VCaP (cell line): ENCODE measurements around the gene STK16.

Source experiments
- H3K27ac ChIP-seq: fragments of 450-650 bp; 2 replicates; pipeline ENCODE4 v1.5.1; 2017
- CTCF ChIP-seq: fragments of 450-650 bp; conservative IDR thresholded peaks from 2 replicates; pipeline ENCODE4 v1.5.1; 2017; ENCODE audit warnings: mild to moderate bottlenecking, moderate library complexity

Gene STK16

GRCh38 chr2:219210196-219210885 lies 34.9 kb upstream of the STK16 start:
- peak overlapping the region; percentile 9; the same call in 1 of the 2 replicates for H3K27ac ChIP-seq
- no peak for TF ChIP-seq CTCF

- H3K27ac ChIP-seq = peak overlapping the region; percentile 9; the same call in 1 of the 2 replicates
- no peak for TF ChIP-seq CTCF
Measured at GRCh38 chr2:219210886-219211362, 34.4 kb upstream of the STK16 start.

DNA sequence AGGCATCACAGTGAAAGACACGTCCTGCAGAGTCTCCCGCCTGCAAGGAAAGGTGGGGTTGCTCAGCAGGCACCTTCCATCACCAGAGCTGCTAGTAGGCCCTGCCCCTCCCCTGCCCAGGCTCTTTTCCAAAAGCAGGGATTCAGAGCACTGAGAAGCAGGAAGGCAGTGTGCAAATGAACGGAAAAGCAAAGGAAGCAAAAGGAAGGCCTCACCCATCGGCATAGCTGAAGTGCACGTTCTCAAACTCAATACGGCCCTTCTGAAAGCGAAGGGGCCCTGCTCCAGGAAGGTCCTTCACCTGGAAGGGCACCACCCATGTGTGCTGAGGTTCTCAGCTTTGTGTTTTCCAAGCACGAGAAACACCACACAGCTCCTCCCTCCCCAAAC lies 32.3 kb upstream of the STK16 start:
- TF ChIP-seq CTCF = no peak
- H3K27ac ChIP-seq = no peak overlapping the region

DNA sequence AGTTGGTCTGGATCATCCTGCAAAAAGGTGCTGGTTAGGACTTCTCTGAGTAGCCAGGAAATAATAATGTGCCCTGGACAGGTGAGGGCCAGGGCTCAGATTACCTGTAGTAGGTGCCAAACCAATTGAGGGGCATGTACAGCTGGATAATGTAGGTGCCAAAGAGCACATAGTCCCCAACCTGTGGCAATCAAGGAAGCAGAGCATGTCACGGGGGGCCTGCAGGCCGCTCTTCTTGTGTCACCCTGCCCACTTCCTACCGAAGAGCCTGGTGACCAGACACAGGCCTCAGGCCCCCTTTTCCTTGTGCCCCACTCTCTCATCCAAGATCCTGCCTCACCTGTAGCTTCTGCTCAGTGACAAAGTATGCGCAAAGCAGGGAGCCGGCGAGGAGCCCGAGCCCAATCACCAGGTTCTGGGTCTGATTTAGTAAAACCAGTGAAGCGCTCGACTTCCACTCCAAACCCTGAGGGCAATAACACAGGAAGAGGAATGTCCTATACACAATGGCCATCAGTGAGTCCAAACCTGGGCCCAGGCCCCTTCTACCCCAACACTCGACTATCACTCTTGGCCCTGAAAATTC lies 31.7 kb upstream of the STK16 start:
- no peak overlapping the region for H3K27ac ChIP-seq
- no peak for TF ChIP-seq CTCF

DNA sequence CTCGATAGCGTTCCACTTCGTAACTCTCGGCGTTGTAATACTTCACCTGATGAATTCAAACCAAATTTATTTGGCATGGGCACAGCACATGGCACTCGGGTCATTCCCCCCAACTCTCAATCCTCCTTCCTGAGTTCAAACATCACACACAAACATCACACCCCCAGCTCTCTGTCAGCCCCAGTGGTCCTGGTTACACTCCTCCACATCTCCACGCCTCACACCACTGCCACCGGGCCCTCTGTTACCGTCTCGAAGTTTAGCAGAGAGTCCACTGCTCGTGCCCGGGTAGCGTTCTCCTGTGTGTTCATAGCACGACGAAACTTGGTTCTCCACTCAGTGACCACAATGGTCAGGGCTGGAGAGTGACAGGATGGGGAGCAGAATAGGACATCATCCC lies 31.1 kb upstream of the STK16 start:
- H3K27ac ChIP-seq = no peak overlapping the region; the same call in 1 of the 2 replicates
- TF ChIP-seq CTCF = no peak

DNA sequence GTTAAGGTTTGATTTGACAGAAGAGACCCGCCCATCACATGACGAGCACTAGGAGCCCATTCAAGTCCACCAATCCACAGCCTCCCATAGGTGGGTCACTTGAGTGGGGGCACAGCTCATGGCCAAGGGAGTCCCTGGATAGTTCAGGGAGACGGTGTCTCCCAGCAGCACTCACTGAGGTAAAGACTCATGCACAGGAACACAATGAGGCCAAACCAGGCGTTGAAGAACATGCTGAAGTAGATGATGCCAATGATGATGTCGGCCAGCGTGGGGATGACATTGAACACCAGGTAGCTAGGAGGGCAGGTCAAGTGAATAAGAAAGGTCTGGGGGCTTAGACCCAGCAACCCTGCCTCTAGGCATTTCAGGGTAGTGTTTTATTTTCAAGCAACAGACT lies 30.5 kb upstream of the STK16 start:
- TF ChIP-seq CTCF = no peak
- H3K27ac ChIP-seq = no peak overlapping the region; the same call in 1 of the 2 replicates

DNA sequence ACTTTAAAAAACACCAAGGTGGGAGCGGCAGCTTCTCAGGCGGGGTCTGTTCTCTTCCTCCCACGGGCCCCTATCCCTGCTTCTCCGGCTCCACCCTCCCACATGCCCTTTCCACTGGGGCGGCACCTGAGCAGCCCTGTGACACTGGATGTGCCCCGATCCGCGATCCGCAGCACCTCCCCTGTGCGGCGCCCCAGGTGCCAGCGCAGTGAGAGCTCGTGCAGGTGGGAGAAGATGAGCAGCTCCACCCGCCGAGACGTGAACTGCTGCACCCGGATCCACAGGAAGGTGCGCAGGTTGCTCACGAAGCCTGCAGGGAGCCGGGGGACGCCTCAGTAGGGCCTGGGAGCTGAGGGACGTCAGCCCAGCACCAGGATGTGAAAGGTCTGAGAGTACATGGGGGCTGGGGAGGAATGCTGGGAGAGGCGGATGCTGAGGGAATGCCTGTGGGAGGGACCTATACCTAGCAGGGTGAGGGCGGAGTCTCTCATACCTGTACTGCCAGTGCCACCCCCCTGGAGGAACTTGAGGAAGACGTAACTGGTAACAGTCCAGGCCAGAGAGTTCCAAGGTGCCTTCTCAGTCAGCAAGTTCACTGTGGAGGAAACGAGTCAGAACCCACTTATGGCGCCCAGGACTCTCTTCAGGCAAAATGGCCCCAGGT lies 29.3 kb upstream of the STK16 start:
- H3K27ac ChIP-seq = peak overlapping the region; percentile 94; the same call in 1 of the 2 replicates
- TF ChIP-seq CTCF = no peak
